GM12878 (cell line): ENCODE data around the gene N4BP2L1. TPM values are rescaled to one million over a fixed set of nuclear protein-coding genes. Genes with fewer than 3 reads are reported as not detected.

ENCODE experiments used
- ATAC-seq: fragments of 200-7000 bp; cut with Tn5 transposase; 3 replicates; pipeline ENCODE4 v1.9.1; 2020; ENCODE audit warnings: mild to moderate bottlenecking, moderate library complexity
- BruUV-seq: library from RNA; stranded (reverse); fragments of 400-500 nt; replicated peaks from 2 replicates; lab custom pipeline; 2021; lab: Mats Ljungman, UMichigan
- CTCF ChIA-PET: fragments of 300-600 bp; sonication (Branson Sonifier 250); formaldehyde crosslinking; extraction: SDS; loops from one replicate; lab custom pipeline; 2021; ENCODE audit warnings: inconsistent platforms; lab: Yijun Ruan, JAX
- POLR2A ChIA-PET: fragments of 350-600 bp; formaldehyde crosslinking; extraction: SDS; loops from one replicate; lab custom pipeline; 2021; ENCODE audit warnings: inconsistent platforms; lab: Charles Lee
- RAD21 ChIA-PET: fragments of 300-600 bp; sonication (Branson Sonifier 250); formaldehyde crosslinking; loops from one replicate; lab custom pipeline; 2023; ENCODE audit warnings: antibody characterized with exemption; ENCODE audit not compliant: unreplicated experiment; lab: Charles Lee
- SMC1A ChIA-PET: fragments of 300-600 bp; sonication (Branson Sonifier 250); formaldehyde crosslinking; loops from one replicate; lab custom pipeline; 2023; ENCODE audit not compliant: unreplicated experiment, uncharacterized antibody; lab: Charles Lee
- DNase-seq: peaks from one replicate; pipeline ENCODE4 v3.0.0-alpha.2; 2011; ENCODE audit warnings: low read depth, low spot score
- FAIRE-seq: peaks from 3 replicates; lab custom pipeline; 2011; peaks lifted over from hg19 to GRCh38; lab: Jason Lieb, UNC
- H2AFZ ChIP-seq: 2 replicates; pipeline ENCODE4 v1.6.0; 2011; ENCODE audit warnings: low read depth, low read length, control low read depth; ENCODE audit not compliant: control insufficient read depth
- H3K27ac ChIP-seq: 2 replicates; pipeline ENCODE4 v1.5.1; 2011; ENCODE audit warnings: control low read depth; ENCODE audit not compliant: control insufficient read depth, insufficient read depth
- H3K27me3 ChIP-seq, 2 experiments: replicated peaks in 1 of 2; 2 replicates each; pipeline versions ENCODE4 v1.6.0 to v1.6.1; 2011; ENCODE audit warnings: low read length in 1 of 2; ENCODE audit not compliant: control insufficient read depth in 2 of 2, insufficient read depth in 2 of 2
- H3K36me3 ChIP-seq, 2 experiments: 2 replicates each; pipeline ENCODE4 v1.5.1; 2011; ENCODE audit warnings: low read length in 1 of 2; ENCODE audit not compliant: control insufficient read depth in 2 of 2, insufficient read depth in 2 of 2
- H3K4me1 ChIP-seq: 2 replicates; pipeline ENCODE4 v1.6.1; 2011; ENCODE audit warnings: mild to moderate bottlenecking, low read length, moderate library complexity, mixed read lengths; ENCODE audit not compliant: control insufficient read depth, insufficient read depth
- H3K4me2 ChIP-seq: 2 replicates; pipeline ENCODE4 v1.6.0; 2011; ENCODE audit warnings: control low read depth; ENCODE audit not compliant: control insufficient read depth, insufficient read depth
- H3K4me3 ChIP-seq: fragments of 200-600 bp; sonication (generic); 2 replicates; pipeline ENCODE4 v1.5.1; 2016
- H3K79me2 ChIP-seq: 2 replicates; pipeline ENCODE4 v1.6.0; 2011; ENCODE audit warnings: low read length; ENCODE audit not compliant: control insufficient read depth, insufficient read depth
- H3K9ac ChIP-seq: 2 replicates; pipeline ENCODE4 v1.8.0; 2011; ENCODE audit warnings: low read length, control low read depth, mixed read lengths; ENCODE audit not compliant: control insufficient read depth, insufficient read depth
- H3K9me3 ChIP-seq: replicated peaks from 3 replicates; pipeline ENCODE4 v1.5.1; 2011; ENCODE audit warnings: mild to moderate bottlenecking, low read length; ENCODE audit not compliant: control insufficient read depth, insufficient read depth
- H4K20me1 ChIP-seq: 2 replicates; pipeline ENCODE4 v1.6.0; 2011; ENCODE audit not compliant: control insufficient read depth, insufficient read depth
- CHD4 ChIP-seq: fragments of 200-600 bp; sonication (generic); IDR thresholded peaks from 2 replicates; pipeline ENCODE4 v1.6.1; 2016; ENCODE audit warnings: mild to moderate bottlenecking
- HDAC6 ChIP-seq: fragments of 200-600 bp; sonication (generic); IDR thresholded peaks from one replicate; pipeline ENCODE4 v1.8.0; 2017; ENCODE audit warnings: antibody characterized with exemption; ENCODE audit not compliant: unreplicated experiment
- HDGF ChIP-seq: fragments of 450-650 bp; IDR thresholded peaks from 2 replicates; pipeline ENCODE4 v1.6.1; 2016; ENCODE audit warnings: antibody characterized with exemption
- IKZF2 ChIP-seq, 2 experiments: fragments of 450-650 bp; IDR thresholded peaks; 2 replicates each; pipeline ENCODE4 v1.6.1; 2017; ENCODE audit warnings: mild to moderate bottlenecking in 2 of 2, moderate library complexity in 2 of 2
- MTA3 ChIP-seq: IDR thresholded peaks from 2 replicates; pipeline ENCODE4 v1.6.1; 2012; ENCODE audit warnings: low read length, inconsistent platforms, borderline replicate concordance
- NFIC ChIP-seq: IDR thresholded peaks from 2 replicates; pipeline ENCODE4 v1.6.1; 2012; ENCODE audit warnings: low read depth, mild to moderate bottlenecking, inconsistent platforms, low read length, moderate library complexity
- NR2C2 ChIP-seq: IDR thresholded peaks from 2 replicates; pipeline ENCODE4 v1.6.1; 2011; ENCODE audit warnings: borderline replicate concordance, low read depth; ENCODE audit not compliant: control insufficient read depth, insufficient read length
- PAX5 ChIP-seq: IDR thresholded peaks from 2 replicates; pipeline ENCODE4 v1.6.1; 2011; ENCODE audit warnings: low read depth, low read length, borderline replicate concordance
- RAD21 ChIP-seq: IDR thresholded peaks from 2 replicates; pipeline ENCODE4 v1.6.1; 2011; ENCODE audit warnings: mild to moderate bottlenecking, low read depth, low read length, moderate library complexity; ENCODE audit not compliant: insufficient read depth
- RBBP5 ChIP-seq: fragments of 200-600 bp; sonication (generic); conservative IDR thresholded peaks from 2 replicates; pipeline ENCODE4 v1.6.1; 2016
- REST ChIP-seq: IDR thresholded peaks from 2 replicates; pipeline ENCODE4 v1.6.1; 2012; ENCODE audit warnings: mild to moderate bottlenecking, low read depth, low read length
- SP1 ChIP-seq: IDR thresholded peaks from one replicate; pipeline ENCODE4 v1.6.1; 2011; ENCODE audit warnings: low read depth, low read length
- SREBF2 ChIP-seq: IDR thresholded peaks from 2 replicates; pipeline ENCODE4 v1.6.1; 2012; ENCODE audit warnings: mild to moderate bottlenecking, low read length
- TCF7 ChIP-seq: IDR thresholded peaks from 2 replicates; pipeline ENCODE4 v1.6.1; 2014; ENCODE audit warnings: antibody characterized with exemption, borderline replicate concordance
- YY1 ChIP-seq: IDR thresholded peaks from 2 replicates; pipeline ENCODE4 v1.6.1; 2011; ENCODE audit warnings: low read depth, mild to moderate bottlenecking, low read length
- ZBED1 ChIP-seq: IDR thresholded peaks from 2 replicates; pipeline ENCODE4 v1.6.1; 2016; ENCODE audit warnings: borderline replicate concordance
- ZBTB4 ChIP-seq: fragments of 450-650 bp; formaldehyde crosslinking; IDR thresholded peaks from 2 replicates; pipeline ENCODE4 v1.4.0; 2022; ENCODE audit warnings: mild to moderate bottlenecking, moderate library complexity
- ZNF622 ChIP-seq: fragments of 450-650 bp; IDR thresholded peaks from 2 replicates; pipeline ENCODE4 v1.6.1; 2017; ENCODE audit warnings: mild to moderate bottlenecking, inconsistent platforms
- WGBS: methylation state at CpG from one replicate; pipeline ENCODE4 v1.1.6; 2016; ENCODE audit warnings: low lambda C conversion rate; ENCODE audit not compliant: insufficient replicate concordance, insufficient coverage; ENCODE audit errors: missing lambda C conversion rate; 5-methylcytosine and 5-hydroxymethylcytosine counted together
- in situ Hi-C: fragments of 300-500 bp; cut with MboI; formaldehyde crosslinking; loops from 9 replicates; pipeline ENCODE4 v1.14.3; 2018; ENCODE audit warnings: mixed read lengths
- intact Hi-C: fragments of 100-400 bp; cut with micrococcal nuclease; formaldehyde crosslinking; loops from one replicate; pipeline ENCODE4 v1.14.2; 2022; ENCODE audit not compliant: unreplicated experiment
- polyA plus RNA-seq, 11 experiments: library from polyadenylated mRNA; depleted of rRNA in 4 of 11; unstranded in 6 of 11; stranded (reverse) in 5 of 11; fragments of >200 nt; fragmentation: Nextera tagmentation in 4 of 11; fragmentation: Illumina TruSeq in 1 of 11; extraction: Ambion mirVana in 4 of 11; extraction: Trizol in 1 of 11; gene quantifications; 1 replicate in 1 of 11; 2 replicates in 10 of 11; pipeline versions ENCODE4 v1.2.1 to v1.2.3, GENCODE V29; 2011 to 2016; ENCODE audit warnings: inconsistent platforms in 2 of 11, missing spikeins in 2 of 11, low read depth in 1 of 11
- total RNA-seq, 4 experiments: library from RNA; depleted of rRNA in 3 of 4; stranded (reverse); fragments of >200 nt in 3 of 4; fragmentation: Illumina TruSeq in 1 of 4; extraction: Trizol in 1 of 4; gene quantifications; 2 replicates each; pipeline versions ENCODE4 v1.2.1 to v1.2.3, GENCODE V29; 2013 to 2021

Gene N4BP2L1
- total and polyA plus RNA-seq, 10 of the 15 experiments (the other 5 are each of a cell fraction or from before 2014, with no cell fraction given): 3.3 to 42.5 (median 16.2) TPM

GRCh38 chr13:32429433-32429909 is 1.5 kb upstream of the N4BP2L1 start:
- H3K36me3 ChIP-seq: 0 out of 4 replicates have a peak, but pooled peaks cover 0 to 2% of the 10 kb centered on the region in 2 experiments
- in situ Hi-C loops: loop anchor here (25.0 kb wide), 1 partner anchor 1108 kb away; no protein-coding TSS in a partner anchor
- POLR2A ChIA-PET: interaction anchor here (1.2 to 2.7 kb wide), 3 partner anchors 10 to 114 kb away, joined by 4 to 16 read pairs (median 4); partner anchors contain the start of gene BRCA2
- H3K4me1 ChIP-seq: peaks cover 17% of the 10 kb centered on the region
- ATAC-seq: no peak
- TF ChIP-seq REST: no peak
- no peak for TF ChIP-seq ZBED1
- TF ChIP-seq SREBF2: no peak
- no peak for TF ChIP-seq SP1
- TF ChIP-seq HDGF: no peak
- no peak for TF ChIP-seq PAX5
- TF ChIP-seq MTA3: no peak
- no peak for TF ChIP-seq NR2C2
- TF ChIP-seq ZNF622: no peak
- no peak for TF ChIP-seq ZBTB4 (CRISPR knock-in tag)
- TF ChIP-seq CHD4: no peak
- no peak for TF ChIP-seq TCF7
- no peak for TF ChIP-seq NFIC
- TF ChIP-seq HDAC6: no peak
- no peak for TF ChIP-seq YY1
- TF ChIP-seq RAD21: no peak
- no peak for TF ChIP-seq IKZF2 (IDR thresholded peaks at IDR 0.05)
- no peak for TF ChIP-seq RBBP5
- 85% methylated on average over 6 of the region's 6 CpGs for WGBS
- FAIRE-seq: no peak
- SMC1A ChIA-PET: interaction anchor here (0.8 to 4.0 kb wide), 8 partner anchors 10 to 221 kb away, joined by 3 to 25 read pairs (median 4); partner anchors contain the start of genes BRCA2, N4BP2L2 and ZAR1L
- no peaks in the 10 kb centered on the region for H3K9me3 ChIP-seq
- peak overlapping the region; percentile 94 for H3K4me3 ChIP-seq
- DNase-seq: no peak
- H4K20me1 ChIP-seq: no peaks in the 10 kb centered on the region
- RAD21 ChIA-PET: interaction anchor here (1.1 to 1.6 kb wide), 2 partner anchors 13 to 1113 kb away, joined by 3 to 6 read pairs; no protein-coding TSS in a partner anchor
- peaks cover 39% of the 10 kb centered on the region for H3K79me2 ChIP-seq
- H3K4me2 ChIP-seq: peak overlapping the region; percentile 56
- BruUV-seq: no TSS peak
- peak overlapping the region; percentile 93; the same call in 1 of the 2 replicates for H3K9ac ChIP-seq
- H2AFZ ChIP-seq: no peak overlapping the region
- H3K27me3 ChIP-seq: no peaks in the 10 kb centered on the region
- H3K27ac ChIP-seq: peak overlapping the region; percentile 98; the same call in 1 of the 2 replicates
- intact Hi-C loops: loop anchor here (2.0 to 10.0 kb wide), 3 partner anchors 109 to 775 kb away; partner anchors contain the start of genes BRCA2, N4BP2L2 and ZAR1L
- CTCF ChIA-PET: interaction anchor here (0.7 to 5.5 kb wide), 6 partner anchors 11 to 158 kb away, joined by 3 to 22 read pairs (median 4); no protein-coding TSS in a partner anchor
